NT2/D1 (cell line): ENCODE measurements around the gene SHISA5.

Experiments used
- DNase-seq: peaks from one replicate; pipeline ENCODE4 v3.0.0-alpha.2; 2011; ENCODE audit warnings: low read depth, low spot score
- H3K27me3 ChIP-seq: 2 replicates; pipeline ENCODE4 v1.6.0; 2011; ENCODE audit warnings: mild to moderate bottlenecking; ENCODE audit not compliant: insufficient read length, insufficient read depth
- H3K36me3 ChIP-seq: 2 replicates; pipeline ENCODE4 v1.6.1; 2011; ENCODE audit warnings: mild to moderate bottlenecking, low read length, mixed read lengths; ENCODE audit not compliant: insufficient read depth, insufficient read length
- H3K4me1 ChIP-seq: 2 replicates; pipeline ENCODE4 v1.5.1; 2011; ENCODE audit not compliant: insufficient read depth, insufficient read length
- H3K4me3 ChIP-seq: 2 replicates; pipeline ENCODE4 v1.5.1; 2011; ENCODE audit warnings: low read depth; ENCODE audit not compliant: insufficient read length
- H3K9ac ChIP-seq: 2 replicates; pipeline ENCODE4 v1.6.0; 2011; ENCODE audit warnings: low read depth; ENCODE audit not compliant: insufficient read length
- H3K9me3 ChIP-seq: 2 replicates; pipeline ENCODE4 v1.5.1; 2011; ENCODE audit warnings: mild to moderate bottlenecking, low read length; ENCODE audit not compliant: insufficient read depth
- SUZ12 ChIP-seq: IDR thresholded peaks from 2 replicates; pipeline ENCODE4 v1.6.1; 2011; ENCODE audit not compliant: insufficient read length, insufficient read depth; ENCODE audit errors: extremely low read depth
- YY1 ChIP-seq: IDR thresholded peaks from 2 replicates; pipeline ENCODE4 v1.6.1; 2011; ENCODE audit not compliant: insufficient read length, insufficient read depth
- ZNF274 ChIP-seq: IDR thresholded peaks from 2 replicates; pipeline ENCODE4 v1.6.1; 2011; ENCODE audit warnings: mild to moderate bottlenecking, low read depth, low read length

Gene SHISA5

DNA sequence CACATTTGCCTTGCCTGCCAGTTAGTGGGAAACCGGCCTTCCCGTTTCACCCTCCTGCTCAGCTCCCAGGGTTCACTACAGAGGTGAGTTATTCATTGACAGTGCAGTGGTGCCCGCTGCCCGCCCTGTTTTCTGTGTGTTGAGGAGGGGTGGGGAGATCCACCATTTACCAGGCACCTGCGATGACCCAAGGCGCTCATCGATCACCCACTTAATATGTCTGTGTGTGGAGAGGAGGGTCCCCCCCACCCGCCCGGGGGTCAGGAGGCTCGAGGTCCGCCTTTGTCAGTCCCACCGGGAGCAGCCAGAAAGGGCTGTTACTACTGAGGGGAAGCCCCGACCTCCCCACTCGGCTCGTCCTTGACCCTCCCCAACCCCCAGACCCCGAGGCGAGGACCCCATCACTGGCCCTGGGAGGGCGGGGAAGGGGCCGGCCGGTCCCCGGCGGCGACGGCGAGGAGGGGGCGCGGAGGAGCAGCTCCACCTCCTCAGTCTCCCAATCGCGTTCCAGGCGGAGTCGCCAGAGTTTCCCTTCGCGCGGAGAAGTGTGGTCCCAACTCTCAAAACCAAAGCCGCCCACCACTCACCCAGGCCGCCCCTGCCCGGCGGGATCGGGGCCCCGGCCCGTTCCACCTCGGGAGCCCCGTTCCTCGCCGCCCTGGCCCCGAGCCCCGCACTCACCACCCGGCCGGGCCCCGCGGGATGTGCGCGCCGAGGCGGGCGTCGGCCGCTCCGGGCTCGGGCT is 75.2 kb downstream of the SHISA5 start:
- TF ChIP-seq YY1, result no peak
- TF ChIP-seq ZNF274, result no peak
- TF ChIP-seq SUZ12, result no peak

DNA sequence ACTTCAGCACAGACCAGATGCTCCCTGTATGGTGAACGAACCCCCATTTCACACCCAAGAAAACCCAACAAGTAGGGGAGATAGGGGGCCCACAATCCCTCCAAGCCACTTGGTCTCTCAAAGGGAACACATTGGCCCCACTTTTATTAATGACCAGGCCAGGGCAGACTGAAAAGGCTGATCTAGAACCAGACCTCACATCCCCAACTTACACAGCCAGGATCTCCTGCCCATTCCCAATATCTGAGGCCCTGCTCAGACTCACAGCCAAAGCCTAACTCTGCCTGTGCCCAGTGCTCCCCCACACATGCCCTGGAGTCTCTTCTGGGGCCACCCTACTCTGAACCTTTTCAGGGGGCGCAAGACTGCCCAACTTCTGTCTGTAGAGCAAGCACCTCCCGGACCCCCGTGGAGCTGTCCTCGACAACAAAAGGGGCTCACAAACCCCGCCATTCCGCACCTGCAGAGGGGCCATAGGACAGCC is 75.8 kb downstream of the SHISA5 start:
- H3K4me1 ChIP-seq, result peaks cover 33% of the 10 kb centered on the region
- DNase-seq, result no peak
- H3K36me3 ChIP-seq, result peaks cover 52% of the 10 kb centered on the region
- H3K27me3 ChIP-seq, result no peaks in the 10 kb centered on the region
- TF ChIP-seq ZNF274 (no peak), YY1 (no peak), SUZ12 (no peak)
- no peaks in the 10 kb centered on the region for H3K9me3 ChIP-seq
- H3K9ac ChIP-seq, result peak overlapping the region; percentile 88
- peak overlapping the region; percentile 77 for H3K4me3 ChIP-seq

More for the DNA sequence above, 75.2 kb downstream of the SHISA5 start:
- peaks cover 52% of the 10 kb centered on the region for H3K36me3 ChIP-seq
- H3K4me1 ChIP-seq, result peaks cover 39% of the 10 kb centered on the region
- H3K4me3 ChIP-seq, result peak overlapping the region; percentile 77
- DNase-seq, result no peak
- H3K9ac ChIP-seq, result peak overlapping the region; percentile 88
- no peaks in the 10 kb centered on the region for H3K9me3 ChIP-seq
- no peaks in the 10 kb centered on the region for H3K27me3 ChIP-seq

DNA sequence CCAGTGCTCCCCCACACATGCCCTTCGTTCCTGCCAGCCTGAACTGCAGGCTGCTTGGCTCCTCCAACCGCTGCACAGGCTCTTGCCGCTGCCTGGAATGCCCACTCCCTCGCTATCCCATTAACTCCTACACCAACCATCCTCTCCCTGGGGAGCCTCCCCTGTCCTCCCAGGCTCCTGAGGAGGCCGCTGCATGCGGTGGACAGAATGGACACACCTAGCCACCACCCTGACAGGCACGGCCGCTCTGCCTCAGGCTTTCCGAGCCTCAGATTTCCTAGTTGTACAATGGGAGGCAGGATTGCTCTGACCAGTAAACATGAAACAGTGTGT is 76.4 kb downstream of the SHISA5 start:
- no peaks in the 10 kb centered on the region for H3K27me3 ChIP-seq
- peaks cover 33% of the 10 kb centered on the region for H3K4me1 ChIP-seq
- no peak for DNase-seq
- H3K9me3 ChIP-seq, result no peaks in the 10 kb centered on the region
- peak overlapping the region; percentile 39 for H3K9ac ChIP-seq
- H3K4me3 ChIP-seq, result no peak overlapping the region
- peaks cover 52% of the 10 kb centered on the region for H3K36me3 ChIP-seq
- TF ChIP-seq SUZ12, result no peak
- TF ChIP-seq YY1, result no peak
- TF ChIP-seq ZNF274, result no peak

DNA sequence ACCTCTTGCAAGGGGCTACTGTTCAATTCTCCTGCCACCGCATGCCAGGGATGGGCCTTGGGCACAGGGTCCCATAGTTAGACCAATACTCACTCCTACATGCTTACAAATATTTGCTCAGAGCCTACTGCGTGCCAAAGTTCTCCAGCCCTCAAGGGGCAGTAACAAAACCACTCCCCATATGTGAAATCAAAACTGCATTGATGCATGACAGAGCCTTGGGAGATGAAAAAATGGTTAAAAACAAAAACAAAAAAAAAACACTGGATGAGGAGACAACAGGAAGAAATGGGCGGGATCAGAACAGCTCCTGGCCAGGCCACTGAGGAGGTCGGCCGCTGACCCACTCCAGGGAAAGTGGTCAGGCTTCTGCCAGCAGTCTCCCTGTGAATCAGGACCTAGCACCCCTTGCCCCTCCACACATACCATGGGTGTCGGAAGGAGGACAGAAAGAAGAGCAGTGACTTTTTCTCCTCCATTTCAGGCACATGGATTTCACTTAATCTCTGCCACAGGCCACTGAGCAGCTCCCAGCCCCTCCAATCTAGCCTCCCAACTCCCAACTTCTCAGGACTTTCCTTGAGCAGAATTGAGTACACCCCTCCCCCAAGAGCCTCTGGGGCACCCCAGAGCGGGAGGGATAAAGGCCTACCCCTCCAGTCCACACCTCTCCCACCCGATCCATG is 76.9 kb downstream of the SHISA5 start:
- H3K9ac ChIP-seq, result peak overlapping the region; percentile 39
- H3K4me3 ChIP-seq, result no peak overlapping the region
- no peak for DNase-seq
- H3K4me1 ChIP-seq, result peaks cover 33% of the 10 kb centered on the region
- H3K36me3 ChIP-seq, result peaks cover 51% of the 10 kb centered on the region
- H3K27me3 ChIP-seq, result no peaks in the 10 kb centered on the region
- H3K9me3 ChIP-seq, result no peaks in the 10 kb centered on the region
- TF ChIP-seq YY1 (no peak), SUZ12 (no peak), ZNF274 (no peak)

GRCh38 chr3:48426401-48426909 is 77.5 kb downstream of the SHISA5 start:
- Histone ChIP-seq H3K9me3 (no peaks in the 10 kb centered on the region), H3K4me3 (no peak overlapping the region), H3K4me1 (peaks cover 33% of the 10 kb centered on the region), H3K36me3 (peaks cover 46% of the 10 kb centered on the region), H3K9ac (no peak overlapping the region), H3K27me3 (no peaks in the 10 kb centered on the region)
- DNase-seq, result no peak
- TF ChIP-seq SUZ12, result no peak
- no peak for TF ChIP-seq ZNF274
- no peak for TF ChIP-seq YY1

- H3K27me3 ChIP-seq, result no peaks in the 10 kb centered on the region
- H3K4me3 ChIP-seq, result no peak overlapping the region
- no peak for DNase-seq
- no peak for TF ChIP-seq ZNF274
- TF ChIP-seq YY1, result no peak
- no peak for TF ChIP-seq SUZ12
- H3K9me3 ChIP-seq, result no peaks in the 10 kb centered on the region
- peaks cover 28% of the 10 kb centered on the region for H3K4me1 ChIP-seq
- H3K9ac ChIP-seq, result no peak overlapping the region
- peaks cover 51% of the 10 kb centered on the region for H3K36me3 ChIP-seq
Measured at GRCh38 chr3:48425281-48425812, 78.6 kb downstream of the SHISA5 start.

DNA sequence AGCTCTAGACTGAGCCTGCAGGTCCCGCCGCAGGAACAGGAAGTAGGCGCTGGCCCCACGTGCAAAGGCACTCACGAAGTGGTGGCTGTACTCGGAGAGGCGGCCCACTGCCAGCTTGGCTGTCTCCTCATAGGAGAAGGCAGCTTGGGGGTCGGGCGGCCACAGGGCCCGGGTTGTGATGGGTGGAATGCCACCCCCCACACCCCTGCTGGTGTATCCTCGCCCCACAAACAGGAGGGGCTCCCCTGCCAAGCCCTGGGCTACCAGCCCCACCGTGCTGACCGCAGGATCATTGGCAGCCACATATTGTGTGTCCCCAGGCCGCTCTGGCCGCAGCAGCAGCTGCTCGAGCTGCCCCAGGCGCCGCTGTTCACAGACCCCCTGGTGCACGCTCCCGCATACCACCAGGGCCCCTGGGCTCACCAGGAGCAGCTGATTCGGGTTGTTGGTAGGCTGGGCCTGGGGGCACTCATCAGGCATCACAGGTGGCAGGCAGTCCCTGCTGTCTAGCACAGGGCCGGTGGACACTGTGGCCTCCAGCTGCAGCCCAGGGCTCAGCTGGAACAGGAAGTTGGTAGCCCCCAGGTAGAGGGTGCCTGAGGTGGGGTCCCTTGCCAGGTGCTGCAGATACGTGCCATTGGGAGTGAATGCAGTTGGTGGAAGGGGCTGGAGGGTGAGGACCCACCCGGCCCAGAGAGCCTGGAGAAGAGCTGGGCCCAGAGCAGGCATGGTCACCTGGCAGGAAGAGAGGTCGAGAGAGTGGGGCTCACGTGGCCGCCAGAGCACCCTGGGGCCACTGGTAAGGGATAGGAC is 79.9 kb downstream of the SHISA5 start:
- Histone ChIP-seq H3K27me3 (no peaks in the 10 kb centered on the region), H3K9me3 (no peaks in the 10 kb centered on the region), H3K36me3 (peaks cover 64% of the 10 kb centered on the region), H3K9ac (no peak overlapping the region), H3K4me1 (peaks cover 26% of the 10 kb centered on the region), H3K4me3 (no peak overlapping the region)
- no peak for TF ChIP-seq SUZ12
- TF ChIP-seq YY1, result no peak
- TF ChIP-seq ZNF274, result no peak
- DNase-seq, result no peak
